GM21515 (cell line): ENCODE results near the gene ENKD1.

Source experiments
- ATAC-seq: cut with Tn5 transposase; IDR thresholded peaks from one replicate; pipeline ENCODE4 v1.9.1; 2021; ENCODE audit not compliant: unreplicated experiment

Gene ENKD1

DNA sequence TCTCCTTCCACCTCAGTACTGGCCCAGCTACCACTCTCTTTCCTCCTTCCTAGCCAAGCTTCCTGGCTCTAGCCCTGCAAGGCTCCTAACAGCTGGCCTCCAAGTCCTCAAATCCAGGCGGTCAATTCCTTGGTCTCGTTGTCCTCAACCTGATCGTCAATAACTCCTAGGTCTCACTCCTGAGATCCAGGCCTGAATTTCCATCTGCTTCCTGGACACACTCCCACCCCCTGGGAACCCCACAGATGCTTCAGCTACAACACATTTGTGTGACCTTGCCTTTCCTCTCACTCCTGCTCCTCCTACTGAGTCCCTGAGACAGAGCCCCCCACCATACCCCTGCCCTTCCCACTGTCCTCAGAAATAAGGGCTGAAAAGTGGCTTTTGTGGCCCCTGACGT is 2.3 kb downstream of the ENKD1 start:
- ATAC-seq = no peak

- ATAC-seq = no peak
Observed at GRCh38 chr16:67663877-67664222, 2.7 kb downstream of the ENKD1 start.

GRCh38 chr16:67663151-67663876 is 3.2 kb downstream of the ENKD1 start:
- no peak for ATAC-seq

GRCh38 chr16:67662653-67663010 is 3.9 kb downstream of the ENKD1 start:
- no peak for ATAC-seq

DNA sequence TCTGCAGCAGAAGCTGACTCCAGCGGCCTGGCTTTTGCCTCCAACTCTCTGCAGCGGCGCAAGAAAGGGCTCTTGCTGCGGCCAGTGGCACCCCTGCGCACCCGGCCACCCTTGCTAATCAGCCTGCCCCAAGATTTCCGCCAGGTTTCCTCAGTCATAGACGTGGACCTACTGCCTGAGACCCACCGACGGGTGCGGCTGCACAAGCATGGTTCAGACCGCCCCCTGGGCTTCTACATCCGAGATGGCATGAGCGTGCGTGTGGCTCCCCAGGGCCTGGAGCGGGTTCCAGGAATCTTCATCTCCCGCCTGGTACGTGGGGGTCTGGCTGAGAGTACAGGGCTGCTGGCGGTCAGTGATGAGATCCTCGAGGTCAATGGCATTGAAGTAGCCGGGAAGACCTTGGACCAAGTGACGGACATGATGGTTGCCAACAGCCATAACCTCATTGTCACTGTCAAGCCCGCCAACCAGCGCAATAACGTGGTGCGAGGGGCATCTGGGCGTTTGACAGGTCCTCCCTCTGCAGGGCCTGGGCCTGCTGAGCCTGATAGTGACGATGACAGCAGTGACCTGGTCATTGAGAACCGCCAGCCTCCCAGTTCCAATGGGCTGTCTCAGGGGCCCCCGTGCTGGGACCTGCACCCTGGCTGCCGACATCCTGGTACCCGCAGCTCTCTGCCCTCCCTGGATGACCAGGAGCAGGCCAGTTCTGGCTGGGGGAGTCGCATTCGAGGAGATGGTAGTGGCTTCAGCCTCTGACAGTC is 4.5 kb downstream of the ENKD1 start:
- no peak for ATAC-seq

- no peak for ATAC-seq
Observed at GRCh38 chr16:67661101-67661761, 5.3 kb downstream of the ENKD1 start.

- peak; percentile 75 for ATAC-seq
Observed at GRCh38 chr16:67660564-67661028, 6.0 kb downstream of the ENKD1 start, which contains the start of gene PARD6A. TSS of gene PARD6A (plus strand) at chr16:67660960. CDS start at chr16:67661039, 79 bp downstream.

DNA sequence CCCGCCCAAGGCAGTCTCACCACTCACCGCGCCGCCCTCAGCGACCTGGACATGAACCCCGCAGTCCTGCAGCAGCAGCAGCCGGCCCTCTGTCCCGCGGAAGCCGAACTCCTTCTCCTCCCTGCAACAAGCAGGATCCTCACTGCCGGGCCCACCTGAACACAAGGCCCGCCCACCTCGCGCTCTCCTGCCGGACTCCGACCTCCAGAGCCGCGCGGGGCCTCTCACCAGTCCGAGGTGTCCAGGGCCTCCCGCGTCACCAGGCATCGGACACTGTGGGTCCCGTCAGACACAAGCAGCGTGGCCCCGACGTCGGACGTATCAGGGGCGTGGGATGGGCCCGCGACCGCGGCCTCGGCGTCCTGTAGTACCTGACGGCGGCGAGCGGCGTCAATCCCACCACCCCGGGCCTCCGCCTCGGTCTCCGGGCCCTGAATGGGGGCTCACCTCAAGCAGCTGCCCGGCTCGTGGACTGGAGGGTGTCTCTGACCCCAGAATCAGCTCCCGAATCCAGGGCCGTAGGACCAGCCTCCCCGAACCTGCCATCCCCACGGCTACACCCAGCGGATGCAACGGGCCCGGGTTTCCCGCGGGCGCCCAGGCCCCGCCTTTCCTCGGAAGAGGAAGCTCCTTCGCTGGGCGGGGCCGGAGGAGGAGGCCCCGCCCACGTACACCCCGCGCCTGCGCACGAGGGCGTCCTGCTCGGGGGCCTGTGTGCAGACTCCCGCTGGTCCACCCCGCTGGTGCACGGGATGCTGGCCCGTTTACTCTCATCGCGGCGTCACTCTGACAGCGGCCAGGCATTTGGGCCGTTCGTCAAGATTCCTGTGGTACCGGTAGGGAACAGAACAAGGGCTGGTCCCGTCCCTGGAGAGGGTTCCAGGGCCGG is 6.6 kb downstream of the ENKD1 start, which contains the start of gene ACD:
Gene ACD, minus strand, starts transcription at position 586 of the 889 bp plus-strand sequence. Its CDS starts 40 bp downstream, at position 546.
- peak; percentile 45 for ATAC-seq

DNA sequence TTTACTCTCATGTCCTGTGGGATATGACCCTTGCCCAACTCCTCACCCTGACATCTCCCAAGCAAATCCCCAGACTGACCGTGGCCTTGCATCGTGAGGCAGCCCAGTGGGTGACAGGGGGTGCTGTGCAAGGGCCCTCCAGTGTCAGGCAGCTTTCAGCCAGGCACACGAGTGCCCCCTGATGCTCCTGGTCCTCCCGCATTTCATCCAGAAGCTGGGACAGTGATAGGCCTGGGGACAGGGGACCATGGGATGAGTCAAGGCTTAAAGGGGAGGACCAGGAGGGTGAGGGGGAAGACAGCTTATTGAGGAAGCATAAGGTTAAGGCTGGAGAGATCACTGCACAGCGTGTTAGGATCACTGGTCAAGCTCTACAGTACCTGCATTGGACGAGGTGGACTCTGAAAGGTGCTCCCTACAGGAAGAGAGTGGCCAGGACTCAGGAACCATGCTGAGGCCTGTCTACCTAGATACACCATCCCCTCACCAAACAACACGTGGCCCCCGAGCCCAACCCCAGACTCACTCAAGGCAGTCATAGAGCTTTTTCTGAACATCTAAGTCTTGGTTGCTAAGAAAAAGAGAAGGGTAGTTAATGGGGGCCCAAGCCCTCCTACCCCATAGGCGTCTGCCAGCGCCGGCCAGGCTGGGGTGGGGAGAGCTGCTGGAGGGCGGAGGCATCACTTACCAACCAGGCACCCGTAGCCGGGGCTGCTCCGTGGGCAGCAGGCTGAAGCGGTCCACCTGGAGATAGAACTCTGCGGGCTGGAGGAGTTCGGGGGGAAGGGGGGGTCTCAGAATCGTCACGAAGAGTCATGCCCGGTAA is 7.5 kb downstream of the ENKD1 start:
- ATAC-seq = no peak

GRCh38 chr16:67657751-67658518 is 8.6 kb downstream of the ENKD1 start:
- no peak for ATAC-seq

DNA sequence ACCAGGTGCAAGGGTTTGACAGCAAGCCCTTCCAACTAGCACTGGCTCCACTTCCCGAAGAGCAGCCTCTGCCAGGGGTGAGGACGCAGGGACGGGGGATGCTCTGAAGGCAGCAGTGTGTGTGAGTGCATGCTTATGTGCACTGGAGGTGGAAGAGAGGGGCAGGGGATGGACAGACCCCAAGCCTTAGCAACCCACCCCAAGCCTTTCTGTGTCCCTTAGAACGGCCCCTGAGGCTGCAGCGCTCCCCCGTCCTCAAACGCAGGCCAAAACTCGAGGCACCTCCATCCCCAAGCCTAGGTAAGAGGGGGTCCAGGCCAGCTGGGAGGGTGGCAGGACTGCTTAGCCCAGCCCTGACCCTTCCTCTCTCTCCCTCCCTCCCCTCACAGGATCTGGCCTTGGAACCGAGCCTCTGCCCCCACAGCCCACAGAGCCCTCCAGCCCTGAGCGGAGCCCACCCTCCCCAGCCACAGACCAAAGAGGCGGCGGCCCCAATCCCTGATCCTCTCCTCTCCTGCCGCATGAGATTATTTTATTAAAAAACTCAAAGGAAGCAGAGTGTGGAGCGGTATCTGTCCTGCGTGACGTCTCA is 9.4 kb downstream of the ENKD1 start:
- ATAC-seq = no peak

- no peak for ATAC-seq
Observed at GRCh38 chr16:67656344-67657016, 10.1 kb downstream of the ENKD1 start.

DNA sequence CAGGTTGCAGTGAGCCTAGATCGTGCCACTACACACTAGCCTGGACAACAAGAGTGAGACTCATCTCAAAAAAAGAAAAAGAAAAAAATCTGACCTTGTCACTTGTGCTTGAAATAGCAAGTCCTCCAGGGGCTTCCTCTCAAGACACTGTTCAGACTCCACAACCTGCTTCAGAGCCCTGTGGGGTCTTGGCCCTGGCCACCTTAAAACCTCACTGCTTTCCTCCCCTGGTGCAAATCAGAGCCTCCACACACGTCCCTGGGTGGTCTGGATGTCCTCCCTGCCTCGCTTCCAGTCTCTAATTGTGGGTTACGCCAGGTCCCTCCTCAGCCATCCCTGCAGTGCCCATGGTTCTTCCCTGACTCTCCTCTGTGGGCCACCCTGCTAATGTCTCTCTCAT is 11.2 kb downstream of the ENKD1 start:
- ATAC-seq = no peak

DNA sequence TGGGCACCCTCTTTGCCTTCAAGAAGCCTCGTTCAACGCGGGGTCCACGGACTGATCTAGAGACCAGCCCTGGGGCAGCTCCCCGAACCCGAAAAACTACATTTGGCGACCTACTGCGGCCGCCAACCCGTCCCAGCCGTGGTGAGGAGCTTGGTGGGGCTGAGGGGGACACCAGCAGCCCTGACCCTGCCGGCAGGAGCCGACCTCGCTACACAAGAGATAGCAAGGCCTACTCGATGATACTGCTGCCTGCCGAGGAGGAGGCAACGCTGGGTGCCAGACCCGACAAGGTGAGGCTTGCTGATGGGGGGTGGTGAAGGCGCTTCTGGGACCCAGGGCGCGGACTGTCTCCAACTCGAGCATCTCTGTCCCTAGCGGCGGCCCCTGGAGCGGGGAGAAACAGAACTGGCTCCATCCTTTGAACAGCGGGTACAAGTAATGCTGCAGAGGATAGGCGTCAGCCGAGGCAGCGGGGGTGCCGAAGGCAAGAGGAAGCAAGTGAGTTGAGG is 12.1 kb downstream of the ENKD1 start:
- no peak for ATAC-seq

- no peak for ATAC-seq
Observed at GRCh38 chr16:67653789-67654402, 12.7 kb downstream of the ENKD1 start.

DNA sequence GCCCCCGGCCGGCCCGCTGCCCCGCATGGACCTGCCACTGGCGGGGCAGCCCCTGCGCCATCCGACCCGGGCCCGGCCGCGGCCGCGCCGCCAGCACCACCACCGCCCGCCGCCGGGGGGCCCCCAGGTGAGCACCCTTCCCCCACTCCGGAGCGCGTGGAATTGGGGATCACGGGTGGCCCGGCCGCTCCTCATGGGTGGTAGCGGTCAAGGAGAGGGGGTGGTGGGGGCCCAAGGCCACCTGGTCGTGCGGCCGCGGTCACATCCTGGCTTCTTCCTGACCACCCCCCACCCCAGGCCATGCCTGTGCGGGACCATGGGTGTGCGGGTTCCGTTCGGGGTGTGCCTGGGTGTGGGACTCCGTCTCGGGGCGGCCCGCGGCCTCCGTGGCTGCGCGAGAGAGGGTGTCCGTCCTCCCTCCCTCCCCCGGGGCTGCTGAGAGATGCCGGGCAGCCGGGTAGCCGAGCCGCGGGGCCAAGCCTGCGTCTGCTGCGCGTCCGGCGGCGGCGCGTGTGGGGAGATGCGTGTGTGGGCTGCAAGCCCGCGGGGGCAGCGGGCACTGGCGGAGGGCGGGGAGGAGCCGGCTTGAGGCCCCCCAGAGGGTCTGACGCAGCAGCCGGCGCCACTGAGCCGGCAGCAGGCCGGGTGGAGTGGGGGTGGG is 13.3 kb downstream of the ENKD1 start:
- ATAC-seq = no peak

- no peak for ATAC-seq
Observed at GRCh38 chr16:67652578-67653127, 13.9 kb downstream of the ENKD1 start.
